IMR-90 (cell line): Measurements from ENCODE around the gene MEIKIN. TPM values are rescaled to one million over a fixed set of nuclear protein-coding genes. Genes with fewer than 3 reads are reported as not detected.

Experiments
- ATAC-seq: fragments of 200-7000 bp; cut with Tn5 transposase; 2 replicates; pipeline ENCODE4 v1.9.1; 2020; ENCODE audit warnings: low read depth, mild to moderate bottlenecking, moderate library complexity
- BruUV-seq: library from RNA; stranded (reverse); fragments of 400-500 nt; replicated peaks from 2 replicates; lab custom pipeline; 2021; lab: Mats Ljungman, UMichigan
- CTCF ChIA-PET: fragments of 300-600 bp; formaldehyde crosslinking; extraction: SDS; loops from one replicate; lab custom pipeline; 2021; ENCODE audit warnings: antibody characterized with exemption; lab: Yijun Ruan, JAX
- POLR2A ChIA-PET: fragments of 300-600 bp; sonication (Branson Sonifier 250); formaldehyde crosslinking; loops from one replicate; lab custom pipeline; 2022; ENCODE audit warnings: antibody characterized with exemption; ENCODE audit not compliant: unreplicated experiment; lab: Charles Lee
- DNase-seq: peaks from one replicate; pipeline ENCODE4 v3.0.0; 2013
- H2AFZ ChIP-seq: replicated peaks from 2 replicates; pipeline ENCODE3; 2013; ENCODE audit warnings: low read length, mild to moderate bottlenecking; ENCODE audit not compliant: poor library complexity
- H2AK5ac ChIP-seq: 2 replicates; pipeline ENCODE4 v1.6.1; 2013; ENCODE audit warnings: low read depth, low read length, inconsistent platforms
- H2AK9ac ChIP-seq: replicated peaks from 2 replicates; pipeline ENCODE3; 2013; ENCODE audit warnings: mild to moderate bottlenecking, low read depth, low read length, moderate library complexity; ENCODE audit not compliant: poor library complexity
- H2BK120ac ChIP-seq: 2 replicates; pipeline ENCODE4 v1.6.1; 2013; ENCODE audit warnings: low read depth, low read length, inconsistent platforms
- H2BK15ac ChIP-seq: 3 replicates; pipeline ENCODE4 v1.6.1; 2013; ENCODE audit warnings: low read depth, low read length, inconsistent platforms
- H2BK20ac ChIP-seq: 2 replicates; pipeline ENCODE4 v1.6.1; 2013; ENCODE audit warnings: low read depth, mild to moderate bottlenecking, inconsistent platforms, low read length, moderate library complexity
- H2BK5ac ChIP-seq: 2 replicates; pipeline ENCODE4 v1.6.1; 2013; ENCODE audit warnings: mild to moderate bottlenecking, low read depth, low read length, inconsistent platforms; ENCODE audit not compliant: poor library complexity, severe bottlenecking
- H3K14ac ChIP-seq: replicated peaks from 2 replicates; pipeline ENCODE4 v1.6.1; 2013; ENCODE audit warnings: low read depth, low read length, inconsistent platforms
- H3K18ac ChIP-seq: 2 replicates; pipeline ENCODE4 v1.6.1; 2013; ENCODE audit warnings: low read depth, low read length, control low read depth
- H3K23ac ChIP-seq: 2 replicates; pipeline ENCODE4 v1.6.1; 2013; ENCODE audit warnings: low read depth, low read length, inconsistent platforms
- H3K27ac ChIP-seq: 2 replicates; pipeline ENCODE4 v1.5.1; 2013; ENCODE audit warnings: mild to moderate bottlenecking, control low read depth, low read length; ENCODE audit not compliant: insufficient read depth
- H3K27me3 ChIP-seq: 2 replicates; pipeline ENCODE4 v1.6.1; 2013; ENCODE audit warnings: low read length; ENCODE audit not compliant: control insufficient read depth, insufficient read depth
- H3K36me3 ChIP-seq: 2 replicates; pipeline ENCODE4 v1.6.1; 2013; ENCODE audit warnings: low read length, mixed read lengths; ENCODE audit not compliant: control insufficient read depth, insufficient read depth
- H3K4ac ChIP-seq: 2 replicates; pipeline ENCODE4 v1.6.1; 2013; ENCODE audit warnings: low read depth, low read length, inconsistent platforms
- H3K4me1 ChIP-seq: 2 replicates; pipeline ENCODE4 v1.6.1; 2013; ENCODE audit warnings: low read length, mixed read lengths; ENCODE audit not compliant: control insufficient read depth, insufficient read depth
- H3K4me2 ChIP-seq: 2 replicates; pipeline ENCODE4 v1.6.1; 2013; ENCODE audit warnings: low read depth, mild to moderate bottlenecking, control low read depth, low read length, moderate library complexity
- H3K4me3 ChIP-seq: 2 replicates; pipeline ENCODE4 v1.5.1; 2013; ENCODE audit warnings: low read depth, mild to moderate bottlenecking, control low read depth, low read length, moderate library complexity; ENCODE audit not compliant: insufficient read depth
- H3K56ac ChIP-seq: 2 replicates; pipeline ENCODE4 v1.6.1; 2013; ENCODE audit warnings: low read length, inconsistent platforms; ENCODE audit not compliant: insufficient read depth; ENCODE audit errors: extremely low read depth
- H3K79me1 ChIP-seq, 2 experiments: 2 replicates each; pipeline ENCODE4 v1.6.1; 2013; ENCODE audit warnings: low read length in 2 of 2, inconsistent platforms in 1 of 2, low read depth in 1 of 2
- H3K9ac ChIP-seq: 2 replicates; pipeline ENCODE4 v1.6.1; 2013; ENCODE audit warnings: low read depth, low read length, control low read depth
- H3K9me1 ChIP-seq: 2 replicates; pipeline ENCODE4 v1.6.1; 2013; ENCODE audit warnings: low read length, inconsistent platforms; ENCODE audit not compliant: insufficient read depth
- H3K9me3 ChIP-seq: 2 replicates; pipeline ENCODE4 v1.6.1; 2013; ENCODE audit warnings: low read length; ENCODE audit not compliant: control insufficient read depth, insufficient read depth
- H4K20me1 ChIP-seq: 2 replicates; pipeline ENCODE4 v1.6.1; 2013; ENCODE audit warnings: low read length, inconsistent platforms; ENCODE audit not compliant: insufficient read depth
- H4K5ac ChIP-seq: 2 replicates; pipeline ENCODE4 v1.6.1; 2013; ENCODE audit warnings: mild to moderate bottlenecking, low read depth, low read length, control low read depth
- H4K8ac ChIP-seq, 2 experiments: 2 replicates each; pipeline ENCODE4 v1.6.1; 2013; ENCODE audit warnings: low read depth in 2 of 2, low read length in 2 of 2, control low read depth in 1 of 2, inconsistent platforms in 1 of 2
- H4K91ac ChIP-seq: 2 replicates; pipeline ENCODE4 v1.6.1; 2013; ENCODE audit warnings: low read depth, low read length, inconsistent platforms; ENCODE audit not compliant: insufficient read depth
- BHLHE40 ChIP-seq: fragments of 150-350 bp; IDR thresholded peaks from 2 replicates; pipeline ENCODE4 v1.6.1; 2016; ENCODE audit warnings: mild to moderate bottlenecking, low read depth, low read length
- CEBPB ChIP-seq: IDR thresholded peaks from 2 replicates; pipeline ENCODE4 v1.6.1; 2012; ENCODE audit warnings: low read depth, low read length, improper control_type of control experiment
- CHD1 ChIP-seq: IDR thresholded peaks from 2 replicates; pipeline ENCODE4 v1.6.1; 2012; ENCODE audit warnings: low read depth, low read length, improper control_type of control experiment
- FOS ChIP-seq: fragments of 150-350 bp; IDR thresholded peaks from 2 replicates; pipeline ENCODE4 v1.6.1; 2016; ENCODE audit warnings: low read depth, low read length
- MAZ ChIP-seq: IDR thresholded peaks from 2 replicates; pipeline ENCODE4 v1.6.1; 2012; ENCODE audit warnings: low read depth, mild to moderate bottlenecking, low read length, improper control_type of control experiment, moderate library complexity, borderline replicate concordance
- MXI1 ChIP-seq: IDR thresholded peaks from 2 replicates; pipeline ENCODE4 v1.6.1; 2012; ENCODE audit warnings: low read depth, mild to moderate bottlenecking, low read length, moderate library complexity, borderline replicate concordance
- NFE2L2 ChIP-seq: fragments of 150-350 bp; IDR thresholded peaks from 2 replicates; pipeline ENCODE4 v1.6.1; 2016; ENCODE audit warnings: low read depth, mild to moderate bottlenecking, low read length
- POLR2A ChIP-seq: IDR thresholded peaks from 2 replicates; pipeline ENCODE4 v1.6.1; 2012; ENCODE audit warnings: mild to moderate bottlenecking, low read depth, low read length
- RAD21 ChIP-seq: IDR thresholded peaks from 2 replicates; pipeline ENCODE4 v1.6.1; 2012; ENCODE audit warnings: low read length, improper control_type of control experiment
- RCOR1 ChIP-seq: IDR thresholded peaks from 2 replicates; pipeline ENCODE4 v1.6.1; 2012; ENCODE audit warnings: mild to moderate bottlenecking, low read length, improper control_type of control experiment; ENCODE audit not compliant: insufficient replicate concordance
- RFX5 ChIP-seq: IDR thresholded peaks from 2 replicates; pipeline ENCODE4 v1.8.0; 2012; ENCODE audit warnings: low read depth, mild to moderate bottlenecking, low read length, moderate library complexity
- SMC3 ChIP-seq: fragments of 150-350 bp; IDR thresholded peaks from 2 replicates; pipeline ENCODE4 v1.6.1; 2016; ENCODE audit warnings: low read depth, mild to moderate bottlenecking, antibody characterized with exemption, low read length, moderate library complexity
- WGBS, 2 experiments: methylation state at CpG; one replicate each; pipeline versions ENCODE4 v1.1.5 to v1.1.7; 2013; ENCODE audit warnings: missing lambda C conversion rate in 2 of 2; ENCODE audit not compliant: insufficient read length in 1 of 2; ENCODE audit errors: extremely low coverage in 2 of 2; 5-methylcytosine and 5-hydroxymethylcytosine counted together
- dilution Hi-C: fragments of 300-500 bp; cut with HindIII; formaldehyde crosslinking; loops from one replicate; pipeline ENCODE4 v1.14.3; 2018; ENCODE audit warnings: low sequenced_read_pairs; ENCODE audit not compliant: unreplicated experiment
- in situ Hi-C: fragments of 300-500 bp; cut with MboI; formaldehyde crosslinking; loops from 3 replicates; pipeline ENCODE4 v1.14.3; 2019; ENCODE audit warnings: low sequenced_read_pairs, inconsistent platforms, mixed read lengths
- intact Hi-C: fragments of 100-400 bp; cut with micrococcal nuclease; formaldehyde crosslinking; loops from 2 replicates; pipeline ENCODE4 v1.10.0; 2022
- polyA plus RNA-seq, 3 experiments: library from polyadenylated mRNA; depleted of rRNA; stranded (reverse); fragments of >200 nt; gene quantifications; 2 replicates each; pipeline ENCODE4 v1.2.3, GENCODE V29; 2012; ENCODE audit warnings: low replicate concordance in 1 of 3
- total RNA-seq: library from RNA; depleted of rRNA; stranded (reverse); fragments of >200 nt; gene quantifications from 2 replicates; pipeline ENCODE4 v1.2.3, GENCODE V29; 2012
- TF ChIP-seq, protein P1 (sequence below): fragments of 150-350 bp; IDR thresholded peaks from 2 replicates; pipeline ENCODE4 v1.6.1; 2017; ENCODE audit warnings: mild to moderate bottlenecking, antibody characterized with exemption, low read length, low read depth
- TF ChIP-seq, protein P2 (sequence below): conservative IDR thresholded peaks from 2 replicates; pipeline ENCODE4 v1.5.1; 2012; ENCODE audit warnings: mild to moderate bottlenecking, low read depth, low read length, improper control_type of control experiment

Gene MEIKIN
- total and polyA plus RNA-seq, 2 of the 4 experiments (the other 2 are of a cell fraction) = not detected

- Histone ChIP-seq H2AK5ac (no peak overlapping the region), H3K9me3 (no peaks in the 10 kb centered on the region), H3K4ac (no peak overlapping the region), H3K56ac (no peak overlapping the region), H3K27me3 (peaks cover 15% of the 10 kb centered on the region), H4K91ac (no peak overlapping the region), H3K14ac (no peak overlapping the region), H2BK120ac (no peak overlapping the region), H3K4me2 (no peak overlapping the region), H4K8ac (no peak overlapping the region), H2BK15ac (no peak overlapping the region), H3K23ac (no peak overlapping the region), H4K20me1 (no peaks in the 10 kb centered on the region), H3K18ac (no peak overlapping the region), H2AK9ac (no peak overlapping the region), H3K36me3 (no peaks in the 10 kb centered on the region), H2AFZ (peak overlapping the region; percentile 15), H3K9ac (no peak overlapping the region), H2BK20ac (no peak overlapping the region), H3K27ac (no peak overlapping the region), H3K9me1 (no peaks in the 10 kb centered on the region), H2BK5ac (peak overlapping the region; percentile 39), H3K4me3 (no peak overlapping the region), H3K79me1 (no peaks in the 10 kb centered on the region), H3K4me1 (no peaks in the 10 kb centered on the region), H4K5ac (no peak overlapping the region)
- CTCF ChIA-PET = no interaction called here
- in situ Hi-C loops (no loop called here), intact Hi-C loops (no loop called here), dilution Hi-C loops (no loop called here)
- no peak for ATAC-seq
- DNase-seq = peak; percentile 4
- POLR2A ChIA-PET = no interaction called here
- TF ChIP-seq BHLHE40 (no peak), CHD1 (no peak), FOS (no peak), POLR2A (no peak), RCOR1 (no peak), MXI1 (no peak), SMC3 (no peak), RAD21 (no peak), CEBPB (no peak), MAZ (no peak), RFX5 (no peak), NFE2L2 (no peak)
- TF ChIP-seq, protein P1, sequence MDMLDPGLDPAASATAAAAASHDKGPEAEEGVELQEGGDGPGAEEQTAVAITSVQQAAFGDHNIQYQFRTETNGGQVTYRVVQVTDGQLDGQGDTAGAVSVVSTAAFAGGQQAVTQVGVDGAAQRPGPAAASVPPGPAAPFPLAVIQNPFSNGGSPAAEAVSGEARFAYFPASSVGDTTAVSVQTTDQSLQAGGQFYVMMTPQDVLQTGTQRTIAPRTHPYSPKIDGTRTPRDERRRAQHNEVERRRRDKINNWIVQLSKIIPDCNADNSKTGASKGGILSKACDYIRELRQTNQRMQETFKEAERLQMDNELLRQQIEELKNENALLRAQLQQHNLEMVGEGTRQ = no peak
- TF ChIP-seq, protein P2, sequence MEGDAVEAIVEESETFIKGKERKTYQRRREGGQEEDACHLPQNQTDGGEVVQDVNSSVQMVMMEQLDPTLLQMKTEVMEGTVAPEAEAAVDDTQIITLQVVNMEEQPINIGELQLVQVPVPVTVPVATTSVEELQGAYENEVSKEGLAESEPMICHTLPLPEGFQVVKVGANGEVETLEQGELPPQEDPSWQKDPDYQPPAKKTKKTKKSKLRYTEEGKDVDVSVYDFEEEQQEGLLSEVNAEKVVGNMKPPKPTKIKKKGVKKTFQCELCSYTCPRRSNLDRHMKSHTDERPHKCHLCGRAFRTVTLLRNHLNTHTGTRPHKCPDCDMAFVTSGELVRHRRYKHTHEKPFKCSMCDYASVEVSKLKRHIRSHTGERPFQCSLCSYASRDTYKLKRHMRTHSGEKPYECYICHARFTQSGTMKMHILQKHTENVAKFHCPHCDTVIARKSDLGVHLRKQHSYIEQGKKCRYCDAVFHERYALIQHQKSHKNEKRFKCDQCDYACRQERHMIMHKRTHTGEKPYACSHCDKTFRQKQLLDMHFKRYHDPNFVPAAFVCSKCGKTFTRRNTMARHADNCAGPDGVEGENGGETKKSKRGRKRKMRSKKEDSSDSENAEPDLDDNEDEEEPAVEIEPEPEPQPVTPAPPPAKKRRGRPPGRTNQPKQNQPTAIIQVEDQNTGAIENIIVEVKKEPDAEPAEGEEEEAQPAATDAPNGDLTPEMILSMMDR = no peak
- no TSS peak for BruUV-seq
- 91% methylated on average over 4 of the region's 8 CpGs; no CpG with 5 or more reads in 1 of the 2 experiments for WGBS, 2 experiments
Measured at GRCh38 chr5:131986161-131986912, 40.9 kb upstream of the MEIKIN start.
